ENCODE results near the gene PINK1. TPM values are rescaled to one million over a fixed set of nuclear protein-coding genes. Genes with fewer than 3 reads are reported as not detected.
A peak's percentile ranks its signal among the peaks of the same experiment; 100 is the strongest.

PINK1 gene
- total and polyA plus RNA-seq, 2 donors (not counting 1 experiment from before 2014, with no cell fraction given) = 51.9 to 106 TPM

DNA sequence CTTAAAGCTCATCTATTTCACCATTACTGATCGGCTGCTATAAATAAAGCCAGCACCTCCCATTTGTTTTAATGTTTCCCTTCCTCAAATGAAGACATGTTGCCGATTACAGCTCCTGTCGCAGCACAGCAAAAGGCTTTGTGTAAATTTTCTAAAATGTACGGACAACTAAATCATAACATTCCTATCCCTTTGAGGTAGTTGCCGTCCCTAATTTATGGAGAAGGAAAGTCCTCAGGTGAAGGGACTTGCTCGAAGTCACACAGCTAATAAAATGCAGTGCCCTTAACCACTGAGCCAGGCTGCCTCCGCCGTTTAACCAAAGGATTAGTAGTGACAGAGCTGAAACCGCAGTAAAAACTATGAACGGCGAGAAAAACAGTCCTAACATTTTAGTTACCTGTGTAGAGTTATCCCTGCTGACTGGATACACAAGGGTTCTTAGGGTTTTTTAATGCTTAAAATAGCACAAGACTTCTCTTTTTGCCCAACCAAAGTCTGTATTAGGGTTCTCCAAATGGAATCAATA, 871 bp downstream of the PINK1 start:
- DNase-seq (ENCODE audit: low read depth in 2 of 2) = peak in 1 of 2 donors; percentile 17
- H3K27ac ChIP-seq (ENCODE audit: insufficient read depth, low read length) = no peak overlapping the region

DNA sequence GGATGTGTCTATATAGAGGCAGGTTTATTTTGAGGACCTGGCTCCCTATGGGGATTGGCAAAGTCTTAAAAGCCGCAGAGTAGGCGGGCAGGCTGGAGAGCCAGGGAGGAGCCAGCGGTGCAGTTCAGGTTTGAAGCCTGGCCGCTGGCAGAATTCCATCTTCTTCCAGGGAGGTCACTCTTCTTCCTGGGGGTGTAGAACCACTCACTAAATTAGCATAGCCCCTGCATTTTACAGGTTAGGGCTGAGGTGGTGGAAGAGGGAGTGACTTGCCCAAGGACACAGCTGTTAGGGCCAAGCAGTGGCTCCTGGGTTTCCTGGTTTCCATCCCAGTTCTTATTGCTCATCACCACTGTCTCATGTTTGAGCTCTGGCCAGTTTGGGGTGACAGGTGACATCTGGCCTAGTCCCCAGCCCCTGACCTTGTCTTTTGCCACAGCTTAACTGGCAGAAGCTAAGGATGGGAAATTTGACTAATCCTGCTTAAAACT, 1.4 kb downstream of the PINK1 start:
- no peaks in the 10 kb centered on the region for H4K20me1 ChIP-seq (ENCODE audit: control insufficient read depth, extremely low read depth, insufficient read depth, low read length)
- H3K4me1 ChIP-seq (ENCODE audit: control insufficient read depth, extremely low read depth, insufficient read depth, low read length) = peaks cover 4% of the 10 kb centered on the region
- peak overlapping the region; percentile 100 for H3K4me2 ChIP-seq (ENCODE audit: extremely low read depth, insufficient read depth, low read length)
- H2AFZ ChIP-seq (ENCODE audit: low read length) = no peak overlapping the region
- peak overlapping the region; percentile 79 to 96 (median 86) for H3K4me3 ChIP-seq (replicated peaks in 1 of 4; ENCODE audit: control extremely low read depth in 1 of 4, insufficient read depth in 1 of 4, low read depth in 3 of 4, low read length in 4 of 4)
- peaks cover under 1% of the 10 kb centered on the region for H3K36me3 ChIP-seq (ENCODE audit: control insufficient read depth, insufficient read depth, low read length)
- H3K27ac ChIP-seq (ENCODE audit: insufficient read depth, low read length) = no peak overlapping the region
- H3K9ac ChIP-seq (ENCODE audit: insufficient read depth, low read length) = no peak overlapping the region
- H3K79me2 ChIP-seq (ENCODE audit: control insufficient read depth, insufficient read depth, low read length) = no peaks in the 10 kb centered on the region
- H3K9me3 ChIP-seq (ENCODE audit: control insufficient read depth, insufficient read depth, low read depth, low read length) = no peaks in the 10 kb centered on the region
- H3K27me3 ChIP-seq (ENCODE audit: control insufficient read depth, insufficient read depth, low read length) = no peaks in the 10 kb centered on the region
- TF ChIP-seq, protein P1, sequence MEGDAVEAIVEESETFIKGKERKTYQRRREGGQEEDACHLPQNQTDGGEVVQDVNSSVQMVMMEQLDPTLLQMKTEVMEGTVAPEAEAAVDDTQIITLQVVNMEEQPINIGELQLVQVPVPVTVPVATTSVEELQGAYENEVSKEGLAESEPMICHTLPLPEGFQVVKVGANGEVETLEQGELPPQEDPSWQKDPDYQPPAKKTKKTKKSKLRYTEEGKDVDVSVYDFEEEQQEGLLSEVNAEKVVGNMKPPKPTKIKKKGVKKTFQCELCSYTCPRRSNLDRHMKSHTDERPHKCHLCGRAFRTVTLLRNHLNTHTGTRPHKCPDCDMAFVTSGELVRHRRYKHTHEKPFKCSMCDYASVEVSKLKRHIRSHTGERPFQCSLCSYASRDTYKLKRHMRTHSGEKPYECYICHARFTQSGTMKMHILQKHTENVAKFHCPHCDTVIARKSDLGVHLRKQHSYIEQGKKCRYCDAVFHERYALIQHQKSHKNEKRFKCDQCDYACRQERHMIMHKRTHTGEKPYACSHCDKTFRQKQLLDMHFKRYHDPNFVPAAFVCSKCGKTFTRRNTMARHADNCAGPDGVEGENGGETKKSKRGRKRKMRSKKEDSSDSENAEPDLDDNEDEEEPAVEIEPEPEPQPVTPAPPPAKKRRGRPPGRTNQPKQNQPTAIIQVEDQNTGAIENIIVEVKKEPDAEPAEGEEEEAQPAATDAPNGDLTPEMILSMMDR (conservative IDR thresholded peaks at IDR 0.05 in 1 of 2, IDR thresholded peaks at IDR 0.05 in 1 of 2; ENCODE audit: low read depth in 1 of 2, low read length in 2 of 2) = no peak
- no peak for TF ChIP-seq EZH2 (IDR thresholded peaks at IDR 0.05; ENCODE audit: low read length, missing control alignments)
- peak; percentile 31 to 58 for DNase-seq (ENCODE audit: low read depth in 2 of 2)

More for the DNA sequence above, 871 bp downstream of the PINK1 start:
- Histone ChIP-seq H2AFZ (ENCODE audit: low read length) (peak overlapping the region; percentile 83), H3K27me3 (ENCODE audit: control insufficient read depth, insufficient read depth, low read length) (no peaks in the 10 kb centered on the region), H3K79me2 (ENCODE audit: control insufficient read depth, insufficient read depth, low read length) (no peaks in the 10 kb centered on the region), H3K36me3 (ENCODE audit: control insufficient read depth, insufficient read depth, low read length) (no peaks in the 10 kb centered on the region), H3K9me3 (ENCODE audit: control insufficient read depth, insufficient read depth, low read depth, low read length) (no peaks in the 10 kb centered on the region), H3K4me1 (ENCODE audit: control insufficient read depth, extremely low read depth, insufficient read depth, low read length) (peaks cover 4% of the 10 kb centered on the region), H3K4me3 (replicated peaks in 1 of 4; ENCODE audit: control extremely low read depth in 1 of 4, insufficient read depth in 1 of 4, low read depth in 3 of 4, low read length in 4 of 4) (peak overlapping the region; percentile 79 to 96 (median 86)), H3K9ac (ENCODE audit: insufficient read depth, low read length) (peak overlapping the region; percentile 79), H3K4me2 (ENCODE audit: extremely low read depth, insufficient read depth, low read length) (peak overlapping the region; percentile 100), H4K20me1 (ENCODE audit: control insufficient read depth, extremely low read depth, insufficient read depth, low read length) (no peaks in the 10 kb centered on the region)
- TF ChIP-seq, protein P1 (conservative IDR thresholded peaks at IDR 0.05 in 1 of 2, IDR thresholded peaks at IDR 0.05 in 1 of 2; ENCODE audit: low read depth in 1 of 2, low read length in 2 of 2) = no peak
- no peak for TF ChIP-seq EZH2 (IDR thresholded peaks at IDR 0.05; ENCODE audit: low read length, missing control alignments)

DNA sequence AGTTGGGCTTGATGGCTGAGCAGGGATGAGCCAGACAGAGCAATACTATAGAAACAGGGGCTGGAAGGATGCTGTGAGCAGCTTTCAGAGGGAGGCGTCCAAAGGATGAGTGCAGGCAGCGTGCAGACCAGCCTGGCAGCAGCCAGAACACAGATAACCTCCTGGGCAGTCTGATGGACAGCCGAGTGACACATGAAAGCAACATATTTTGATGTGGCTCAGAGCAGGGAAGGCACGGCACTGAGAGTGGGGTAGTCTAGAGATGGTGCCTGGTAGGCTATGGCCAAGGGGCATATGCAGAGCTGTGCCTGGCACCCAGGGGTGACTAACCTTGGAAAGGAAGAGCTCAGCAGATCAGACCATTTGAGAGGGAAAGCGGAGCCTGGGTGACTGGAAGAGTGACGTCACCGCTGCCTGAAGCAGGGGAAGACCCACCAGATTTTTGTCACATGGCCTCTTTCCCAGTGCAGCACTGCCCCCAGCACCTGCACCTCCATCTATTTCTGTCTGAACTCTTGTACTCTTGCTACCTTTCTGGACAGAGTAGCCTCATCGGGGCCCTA, 3.6 kb downstream of the PINK1 start:
- H3K36me3 ChIP-seq (ENCODE audit: control insufficient read depth, insufficient read depth, low read length) = peaks cover 2% of the 10 kb centered on the region
- H4K20me1 ChIP-seq (ENCODE audit: control insufficient read depth, extremely low read depth, insufficient read depth, low read length) = no peaks in the 10 kb centered on the region
- no peaks in the 10 kb centered on the region for H3K79me2 ChIP-seq (ENCODE audit: control insufficient read depth, insufficient read depth, low read length)
- no peaks in the 10 kb centered on the region for H3K9me3 ChIP-seq (ENCODE audit: control insufficient read depth, insufficient read depth, low read depth, low read length)
- H3K4me1 ChIP-seq (ENCODE audit: control insufficient read depth, extremely low read depth, insufficient read depth, low read length) = peaks cover 4% of the 10 kb centered on the region
- no peak overlapping the region for H3K9ac ChIP-seq (ENCODE audit: insufficient read depth, low read length)
- H2AFZ ChIP-seq (ENCODE audit: low read length) = no peak overlapping the region
- TF ChIP-seq EZH2 (IDR thresholded peaks at IDR 0.05; ENCODE audit: low read length, missing control alignments) = no peak
- TF ChIP-seq, protein P1 (conservative IDR thresholded peaks at IDR 0.05 in 1 of 2, IDR thresholded peaks at IDR 0.05 in 1 of 2; ENCODE audit: low read depth in 1 of 2, low read length in 2 of 2) = no peak
- no peak overlapping the region for H3K4me3 ChIP-seq (replicated peaks in 1 of 4; ENCODE audit: control extremely low read depth in 1 of 4, insufficient read depth in 1 of 4, low read depth in 3 of 4, low read length in 4 of 4)
- H3K27me3 ChIP-seq (ENCODE audit: control insufficient read depth, insufficient read depth, low read length) = no peaks in the 10 kb centered on the region
- no peak for DNase-seq (ENCODE audit: low read depth in 2 of 2)
- no peak overlapping the region for H3K4me2 ChIP-seq (ENCODE audit: extremely low read depth, insufficient read depth, low read length)
- H3K27ac ChIP-seq (ENCODE audit: insufficient read depth, low read length) = no peak overlapping the region
